ENCODE measurements around the gene ZNF135. TPM values are rescaled to one million over a fixed set of nuclear protein-coding genes. Genes with fewer than 3 reads are reported as not detected.
A peak's percentile ranks its signal among the peaks of the same experiment; 100 is the strongest.

Gene ZNF135
- total and polyA plus RNA-seq, 5 donors from 2014 or later: 0.15 to 2.7 (median 0.82) TPM

GRCh38 chr19:58022283-58022660, 36.8 kb upstream of the ZNF135 start:
- Histone ChIP-seq H3K36me3 (ENCODE audit: control insufficient read depth, insufficient read depth, low read length) (no peaks in the 10 kb centered on the region), H3K27ac (ENCODE audit: insufficient read depth, low read length, poor library complexity, severe bottlenecking) (no peak overlapping the region), H3K27me3 (ENCODE audit: control insufficient read depth, insufficient read depth, low read length) (no peaks in the 10 kb centered on the region), H3K9me3 (ENCODE audit: control insufficient read depth in 2 of 2, low read length in 2 of 2) (peaks cover 1 to 6% of the 10 kb centered on the region in 2 experiments), H3K4me1 (ENCODE audit: control insufficient read depth, insufficient read depth, low read length, poor library complexity, severe bottlenecking) (no peaks in the 10 kb centered on the region), H3K4me3 (ENCODE audit: low read depth, low read length) (no peak overlapping the region)
- Mint-ChIP-seq H3K4me1 (peaks cover 0 to 2% (median 0%) of the 10 kb centered on the region in 4 donors), H3K27me3 (no peaks in the 10 kb centered on the region), H3K36me3 (peaks cover 3% of the 10 kb centered on the region), H3K9me3 (peaks cover 0 to 22% (median 15%) of the 10 kb centered on the region in 7 donors), H3K27ac (no peak overlapping the region), H3K4me3 (no peak overlapping the region)
- DNase-seq: no peak
- ATAC-seq (ENCODE audit: low read depth in 2 of 2): no peak

DNA sequence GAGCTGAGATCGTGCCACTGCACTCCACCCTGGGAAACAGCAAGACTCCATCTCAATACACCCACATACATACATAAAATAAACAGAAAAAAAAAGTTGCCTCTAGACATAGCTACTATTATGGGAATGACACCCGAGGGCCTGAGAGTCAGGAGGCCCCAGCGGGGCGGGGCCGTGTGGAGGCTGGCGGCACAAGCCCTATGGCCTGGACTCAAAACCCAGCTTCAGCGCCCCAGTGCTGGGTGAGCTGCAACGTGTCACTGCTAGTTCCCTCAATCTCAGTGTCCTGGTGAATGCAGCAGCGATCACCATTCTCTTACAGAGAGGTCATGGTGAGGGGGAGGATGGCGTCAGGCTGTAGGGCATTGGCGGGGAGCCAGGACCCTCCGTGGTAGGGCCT, 34.4 kb upstream of the ZNF135 start:
- DNase-seq: no peak
- no peaks in the 10 kb centered on the region for H3K27me3 ChIP-seq (ENCODE audit: control insufficient read depth, insufficient read depth, low read length)
- Mint-ChIP-seq H3K27me3 (no peaks in the 10 kb centered on the region), H3K36me3 (peaks cover 3% of the 10 kb centered on the region), H3K4me1 (peaks cover 0 to 2% (median 0%) of the 10 kb centered on the region in 4 donors), H3K4me3 (no peak overlapping the region), H3K27ac (no peak overlapping the region), H3K9me3 (peaks cover 0 to 29% (median 19%) of the 10 kb centered on the region in 7 donors)
- H3K4me3 ChIP-seq (ENCODE audit: low read depth, low read length): no peak overlapping the region
- no peak overlapping the region for H3K27ac ChIP-seq (ENCODE audit: insufficient read depth, low read length, poor library complexity, severe bottlenecking)
- peaks cover 6 to 13% of the 10 kb centered on the region in 2 experiments for H3K9me3 ChIP-seq (ENCODE audit: control insufficient read depth in 2 of 2, low read length in 2 of 2)
- no peaks in the 10 kb centered on the region for H3K36me3 ChIP-seq (ENCODE audit: control insufficient read depth, insufficient read depth, low read length)
- no peak for ATAC-seq (ENCODE audit: low read depth in 2 of 2)
- no peaks in the 10 kb centered on the region for H3K4me1 ChIP-seq (ENCODE audit: control insufficient read depth, insufficient read depth, low read length, poor library complexity, severe bottlenecking)

GRCh38 chr19:58033741-58034476, 25.2 kb upstream of the ZNF135 start, which contains the start of gene ZSCAN1:
ZSCAN1 (plus strand) TSS chr19:58034025; CDS start chr19:58037837, 3,812 bp downstream.
- Mint-ChIP-seq H3K36me3 (peaks cover 6% of the 10 kb centered on the region), H3K4me3 (peak within 1 kb of the TSS in 1 of 4 donors; percentile 44), H3K9me3 (peaks cover 0 to 34% (median 19%) of the 10 kb centered on the region in 7 donors), H3K27ac (no peak within 1 kb of the TSS), H3K27me3 (peaks cover 9% of the 10 kb centered on the region), H3K4me1 (peaks cover 0 to 3% (median 0%) of the 10 kb centered on the region in 4 donors)
- no peaks in the 10 kb centered on the region for H3K4me1 ChIP-seq (ENCODE audit: control insufficient read depth, insufficient read depth, low read length, poor library complexity, severe bottlenecking)
- no peak within 1 kb of the TSS for H3K27ac ChIP-seq (ENCODE audit: insufficient read depth, low read length, poor library complexity, severe bottlenecking)
- H3K4me3 ChIP-seq (ENCODE audit: low read depth, low read length): no peak within 1 kb of the TSS
- no peaks in the 10 kb centered on the region for H3K27me3 ChIP-seq (ENCODE audit: control insufficient read depth, insufficient read depth, low read length)
- ATAC-seq (ENCODE audit: low read depth in 2 of 2) (peak in 1 of 2 donors; percentile 28), DNase-seq (peak in 1 of 3 donors; percentile 16)
- no peaks in the 10 kb centered on the region for H3K36me3 ChIP-seq (ENCODE audit: control insufficient read depth, insufficient read depth, low read length)
- peaks cover 4 to 44% of the 10 kb centered on the region in 2 experiments for H3K9me3 ChIP-seq (ENCODE audit: control insufficient read depth in 2 of 2, low read length in 2 of 2)

DNA sequence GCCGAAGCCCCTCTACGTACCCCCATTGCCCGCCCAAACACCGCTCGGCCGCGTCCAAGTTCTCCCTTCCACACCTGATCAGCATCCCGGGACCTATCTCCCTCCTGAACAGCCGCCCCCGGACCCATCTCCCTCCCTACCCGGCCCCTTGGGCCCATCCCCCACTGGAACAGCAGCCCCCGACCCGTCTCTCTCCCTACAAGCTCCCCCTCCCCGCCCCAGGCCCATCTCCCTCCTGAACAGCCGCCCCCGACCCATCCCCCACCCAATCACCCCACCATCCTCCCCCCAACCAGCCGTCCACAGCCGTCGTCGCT, 24.6 kb upstream of the ZNF135 start:
- DNase-seq (no peak), ATAC-seq (ENCODE audit: low read depth in 2 of 2) (no peak)
- no peak overlapping the region for H3K4me3 Mint-ChIP-seq
- Histone ChIP-seq H3K27me3 (ENCODE audit: control insufficient read depth, insufficient read depth, low read length) (no peaks in the 10 kb centered on the region), H3K9me3 (ENCODE audit: control insufficient read depth in 2 of 2, low read length in 2 of 2) (peaks cover 4 to 43% of the 10 kb centered on the region in 2 experiments), H3K36me3 (ENCODE audit: control insufficient read depth, insufficient read depth, low read length) (no peaks in the 10 kb centered on the region), H3K27ac (ENCODE audit: insufficient read depth, low read length, poor library complexity, severe bottlenecking) (no peak overlapping the region), H3K4me1 (ENCODE audit: control insufficient read depth, insufficient read depth, low read length, poor library complexity, severe bottlenecking) (no peaks in the 10 kb centered on the region), H3K4me3 (ENCODE audit: low read depth, low read length) (no peak overlapping the region)
- peaks cover 0 to 3% (median 0%) of the 10 kb centered on the region in 4 donors for H3K4me1 Mint-ChIP-seq
- peaks cover 9% of the 10 kb centered on the region for H3K27me3 Mint-ChIP-seq
- peaks cover 6% of the 10 kb centered on the region for H3K36me3 Mint-ChIP-seq
- no peak overlapping the region for H3K27ac Mint-ChIP-seq
- H3K9me3 Mint-ChIP-seq: peaks cover 0 to 36% (median 17%) of the 10 kb centered on the region in 7 donors

GRCh38 chr19:58035863-58036262, 23.2 kb upstream of the ZNF135 start:
- Histone ChIP-seq H3K36me3 (ENCODE audit: control insufficient read depth, insufficient read depth, low read length) (no peaks in the 10 kb centered on the region), H3K9me3 (ENCODE audit: control insufficient read depth in 2 of 2, low read length in 2 of 2) (peaks cover 4 to 53% of the 10 kb centered on the region in 2 experiments), H3K4me3 (ENCODE audit: low read depth, low read length) (no peak overlapping the region), H3K27ac (ENCODE audit: insufficient read depth, low read length, poor library complexity, severe bottlenecking) (no peak overlapping the region), H3K4me1 (ENCODE audit: control insufficient read depth, insufficient read depth, low read length, poor library complexity, severe bottlenecking) (no peaks in the 10 kb centered on the region), H3K27me3 (ENCODE audit: control insufficient read depth, insufficient read depth, low read length) (no peaks in the 10 kb centered on the region)
- no peak overlapping the region for H3K4me3 Mint-ChIP-seq
- H3K9me3 Mint-ChIP-seq: peaks cover 0 to 34% (median 14%) of the 10 kb centered on the region in 7 donors
- H3K27ac Mint-ChIP-seq: no peak overlapping the region
- H3K4me1 Mint-ChIP-seq: peaks cover 0 to 3% (median 0%) of the 10 kb centered on the region in 4 donors
- no peak for ATAC-seq (ENCODE audit: low read depth in 2 of 2)
- peaks cover 9% of the 10 kb centered on the region for H3K27me3 Mint-ChIP-seq
- peaks cover 6% of the 10 kb centered on the region for H3K36me3 Mint-ChIP-seq
- DNase-seq: no peak

DNA sequence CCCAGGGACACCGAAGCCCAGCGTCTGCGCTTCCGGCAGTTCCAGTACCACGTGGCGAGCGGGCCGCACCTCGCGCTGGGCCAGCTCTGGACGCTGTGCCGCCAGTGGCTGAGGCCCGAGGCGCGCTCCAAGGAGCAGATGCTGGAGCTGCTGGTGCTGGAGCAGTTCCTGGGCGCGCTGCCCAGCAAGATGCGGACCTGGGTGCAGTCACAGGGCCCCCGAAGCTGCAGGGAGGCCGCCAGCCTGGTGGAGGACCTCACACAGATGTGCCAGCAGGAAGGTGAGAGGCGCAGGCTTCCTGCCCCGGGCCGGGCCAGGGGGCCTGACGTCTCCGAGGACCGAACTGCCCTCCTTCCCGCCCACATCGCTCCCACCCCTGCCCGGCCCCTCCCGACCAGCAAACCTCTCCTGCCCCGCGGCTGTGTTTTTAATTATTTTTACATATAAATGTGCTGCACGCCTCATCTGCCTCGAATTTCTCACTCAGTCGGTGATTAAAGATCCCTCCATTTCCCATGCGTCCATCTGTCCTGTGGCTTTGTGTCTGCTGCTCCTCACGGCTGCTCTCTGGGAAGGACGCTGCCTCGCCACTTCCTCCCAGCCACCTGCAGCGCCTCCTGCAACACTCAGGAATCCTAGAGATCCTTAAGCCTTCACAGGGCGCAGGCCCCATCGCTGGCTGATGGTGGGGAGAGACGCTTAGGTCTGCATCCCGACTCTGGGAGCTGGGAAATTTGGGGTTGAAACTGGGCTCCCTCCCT, 21.0 kb upstream of the ZNF135 start:
- H3K27me3 ChIP-seq (ENCODE audit: control insufficient read depth, insufficient read depth, low read length): no peaks in the 10 kb centered on the region
- Mint-ChIP-seq H3K27me3 (peaks cover 9% of the 10 kb centered on the region), H3K4me1 (peaks cover 0 to 3% (median 0%) of the 10 kb centered on the region in 4 donors), H3K36me3 (peaks cover 6% of the 10 kb centered on the region), H3K27ac (no peak overlapping the region), H3K4me3 (no peak overlapping the region), H3K9me3 (peaks cover 0 to 41% (median 18%) of the 10 kb centered on the region in 7 donors)
- no peaks in the 10 kb centered on the region for H3K4me1 ChIP-seq (ENCODE audit: control insufficient read depth, insufficient read depth, low read length, poor library complexity, severe bottlenecking)
- ATAC-seq (ENCODE audit: low read depth in 2 of 2): no peak
- H3K4me3 ChIP-seq (ENCODE audit: low read depth, low read length): no peak overlapping the region
- DNase-seq: no peak
- no peaks in the 10 kb centered on the region for H3K36me3 ChIP-seq (ENCODE audit: control insufficient read depth, insufficient read depth, low read length)
- H3K9me3 ChIP-seq (ENCODE audit: control insufficient read depth in 2 of 2, low read length in 2 of 2): peaks cover 2 to 58% of the 10 kb centered on the region in 2 experiments
- H3K27ac ChIP-seq (ENCODE audit: insufficient read depth, low read length, poor library complexity, severe bottlenecking): no peak overlapping the region

DNA sequence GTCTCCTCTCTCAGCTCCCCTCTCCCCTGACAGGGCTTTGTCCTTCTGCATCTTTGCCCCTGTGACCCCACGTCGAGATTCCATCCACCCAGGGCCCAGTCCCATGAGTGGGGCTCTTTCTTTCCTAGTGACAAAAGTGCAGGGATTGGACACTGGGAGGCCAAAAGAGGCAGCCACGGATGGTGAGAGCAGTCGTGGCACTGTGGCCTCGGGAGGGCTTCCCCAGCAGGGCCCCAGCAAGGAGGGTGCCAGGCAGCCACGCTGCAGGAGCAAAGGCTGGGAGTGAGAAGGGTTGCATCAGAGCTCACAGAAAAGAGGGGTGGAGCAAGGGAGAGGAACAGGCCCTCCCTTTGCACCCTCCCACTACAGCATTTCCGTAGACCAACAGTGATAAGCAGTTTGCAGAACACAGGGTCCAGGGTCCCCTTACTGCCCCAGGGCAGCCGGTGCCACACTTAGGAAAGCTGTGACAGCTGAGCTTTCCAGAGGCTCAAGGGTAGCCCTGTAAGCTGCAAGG, 20.3 kb upstream of the ZNF135 start:
- Histone ChIP-seq H3K27me3 (ENCODE audit: control insufficient read depth, insufficient read depth, low read length) (no peaks in the 10 kb centered on the region), H3K27ac (ENCODE audit: insufficient read depth, low read length, poor library complexity, severe bottlenecking) (no peak overlapping the region), H3K4me1 (ENCODE audit: control insufficient read depth, insufficient read depth, low read length, poor library complexity, severe bottlenecking) (no peaks in the 10 kb centered on the region), H3K4me3 (ENCODE audit: low read depth, low read length) (no peak overlapping the region), H3K9me3 (ENCODE audit: control insufficient read depth in 2 of 2, low read length in 2 of 2) (peaks cover 6 to 58% of the 10 kb centered on the region in 2 experiments), H3K36me3 (ENCODE audit: control insufficient read depth, insufficient read depth, low read length) (no peaks in the 10 kb centered on the region)
- Mint-ChIP-seq H3K27me3 (peaks cover 9% of the 10 kb centered on the region), H3K27ac (no peak overlapping the region), H3K4me1 (peaks cover 0 to 3% (median 0%) of the 10 kb centered on the region in 4 donors), H3K9me3 (peaks cover 0 to 46% (median 19%) of the 10 kb centered on the region in 7 donors), H3K36me3 (peaks cover 6% of the 10 kb centered on the region), H3K4me3 (no peak overlapping the region)
- DNase-seq: no peak
- ATAC-seq (ENCODE audit: low read depth in 2 of 2): no peak
